Stimulated activated CD8-positive, alpha-beta memory T cell treated with anti-CD3 and anti-CD28 coated beads, Interleukin-7, amount 100 ng/mL, for 48 hours (primary cell): Measurements from ENCODE around the gene MERTK.

Source experiments
- DNase-seq, 2 donors: peaks; one replicate each; pipeline ENCODE4 v3.0.0-alpha.2; 2020; ENCODE audit warnings: low read depth in 1 of 2; ENCODE audit errors: extremely low read depth in 1 of 2

MERTK gene

GRCh38 chr2:112073875-112074274, 175.5 kb downstream of the MERTK start:
- no peak for DNase-seq

GRCh38 chr2:112074506-112074905, 176.1 kb downstream of the MERTK start:
- DNase-seq, result no peak

DNA sequence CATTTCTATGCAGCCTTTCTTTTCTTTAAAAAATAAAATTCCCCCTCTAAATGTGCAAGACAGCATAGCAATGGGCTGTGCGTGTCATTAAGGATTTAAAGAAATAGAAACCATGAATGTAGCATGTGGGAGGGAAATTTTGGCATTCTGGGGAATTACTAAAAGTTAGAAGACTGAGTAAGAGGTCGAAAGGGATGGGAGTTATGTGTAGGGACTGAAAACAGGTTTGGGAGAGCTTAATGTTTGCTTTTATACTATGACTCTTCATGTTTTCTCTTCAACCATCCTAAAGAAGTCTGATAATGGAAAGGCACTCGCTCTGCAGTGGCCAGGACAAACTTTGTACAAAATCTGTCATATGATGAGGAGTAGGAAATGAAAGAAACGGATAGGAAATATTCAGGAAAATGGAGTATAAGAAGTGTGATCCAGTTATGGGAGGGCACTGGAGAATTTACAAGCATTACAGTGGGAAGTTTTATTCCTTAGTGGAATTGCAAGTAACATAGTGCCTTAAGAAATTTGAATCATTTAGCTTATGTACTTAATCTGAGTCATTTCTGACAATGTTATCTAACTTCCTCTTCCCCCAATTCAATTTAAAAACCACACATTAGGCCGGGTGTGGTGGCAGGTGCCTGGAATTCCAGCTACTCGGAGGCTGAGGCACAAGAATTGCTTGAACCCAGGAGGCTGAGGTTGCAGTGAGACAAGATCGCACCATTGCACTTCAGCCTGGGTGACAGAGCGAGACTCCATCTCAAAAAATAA, 177.3 kb downstream of the MERTK start:
- DNase-seq, result no peak

GRCh38 chr2:112077814-112078213, 179.4 kb downstream of the MERTK start:
- no peak for DNase-seq
